Kidney (tissue), 22 donors: ENCODE results near the gene NAALADL1. TPM values are rescaled to one million over a fixed set of nuclear protein-coding genes. Genes with fewer than 3 reads are reported as not detected.

Experiments
- DNase-seq, 5 donors: peaks; one replicate each; pipeline ENCODE4 v3.0.0-alpha.2; 2013 to 2020
- FAIRE-seq: peaks from 2 replicates; lab custom pipeline; 2012; peaks lifted over from hg19 to GRCh38; lab: Jason Lieb, UNC
- H3K27ac ChIP-seq, 2 donors: one replicate each; pipeline ENCODE4 v1.7.0; 2013; ENCODE audit warnings: low read depth in 2 of 2, low read length in 2 of 2, inconsistent platforms in 1 of 2
- H3K27me3 ChIP-seq: one replicate; pipeline ENCODE4 v1.7.1; 2013; ENCODE audit warnings: low read length, inconsistent platforms; ENCODE audit not compliant: control insufficient read depth, insufficient read depth
- H3K36me3 ChIP-seq, 3 donors: one replicate each; pipeline versions ENCODE4 v1.7.0 to v1.7.1; 2013; ENCODE audit warnings: low read length in 3 of 3, control low read depth in 1 of 3, inconsistent platforms in 1 of 3; ENCODE audit not compliant: insufficient read depth in 3 of 3, control insufficient read depth in 2 of 3
- H3K4me1 ChIP-seq, 3 donors: one replicate each; pipeline versions ENCODE4 v1.7.0 to v1.7.1; 2013; ENCODE audit warnings: low read length in 3 of 3, inconsistent platforms in 1 of 3, low read depth in 1 of 3; ENCODE audit not compliant: control insufficient read depth in 2 of 3, insufficient read depth in 2 of 3
- H3K4me3 ChIP-seq, 3 donors: one replicate each; pipeline versions ENCODE4 v1.7.0 to v1.8.1; 2013; ENCODE audit warnings: low read length in 3 of 3, control low read depth in 1 of 3, inconsistent platforms in 1 of 3
- H3K9ac ChIP-seq, 3 donors: one replicate each; pipeline versions ENCODE4 v1.7.0 to v1.7.1; 2013; ENCODE audit warnings: low read length in 3 of 3, control low read depth in 1 of 3, inconsistent platforms in 1 of 3
- H3K9me3 ChIP-seq, 3 donors: one replicate each; pipeline versions ENCODE4 v1.7.0 to v1.7.1; 2013; ENCODE audit warnings: low read length in 3 of 3, control low read depth in 1 of 3, inconsistent platforms in 1 of 3; ENCODE audit not compliant: control insufficient read depth in 2 of 3, insufficient read depth in 1 of 3
- intact Hi-C: fragments of 100-400 bp; cut with DNase I; formaldehyde crosslinking; loops from one replicate; pipeline ENCODE4 v1.11.1; 2022
- long read RNA-seq, 10 donors: library from polyadenylated mRNA in 1 of 10; unstranded in 1 of 10; transcript quantifications; one replicate each; pipeline ENCODE4 v2.0.0 and lab custom pipeline, GENCODE V29; 2021 to 2026
- polyA plus RNA-seq: library from polyadenylated mRNA; stranded (reverse); fragments of 350-450 nt; fragmentation: Illumina TruSeq; extraction: RNeasy Lipid Tissue Mini Kit (QIAGEN cat#74804); gene quantifications from one replicate; pipeline ENCODE4 v1.2.3, GENCODE V29; 2014; ENCODE audit warnings: low read depth, low replicate concordance; ENCODE audit not compliant: insufficient read depth
- total RNA-seq: library from RNA; stranded (reverse); fragmentation: NEBNext Ultra II Directional; extraction: Animal tissue kit (Norgen Biotek cat#: 25700); gene quantifications from one replicate; pipeline ENCODE4 v1.2.1, GENCODE V29; 2021
- TF ChIP-seq, protein P1 (sequence below): IDR thresholded peaks from 3 replicates; pipeline ENCODE4 v1.5.1; 2012; ENCODE audit warnings: mild to moderate bottlenecking, moderate library complexity, borderline replicate concordance; ENCODE audit not compliant: insufficient read depth; ENCODE audit errors: extremely low read depth
- donor health status: control.
- donor health status: control.
- donor health status: control.
- donor health status: control.
- donor health status: control.
- donor health status: DM: yes; HTN: yes; CAD: no.
- donor health status: Normal renal cell carcinoma (clear cell type).

Gene NAALADL1, protein sequence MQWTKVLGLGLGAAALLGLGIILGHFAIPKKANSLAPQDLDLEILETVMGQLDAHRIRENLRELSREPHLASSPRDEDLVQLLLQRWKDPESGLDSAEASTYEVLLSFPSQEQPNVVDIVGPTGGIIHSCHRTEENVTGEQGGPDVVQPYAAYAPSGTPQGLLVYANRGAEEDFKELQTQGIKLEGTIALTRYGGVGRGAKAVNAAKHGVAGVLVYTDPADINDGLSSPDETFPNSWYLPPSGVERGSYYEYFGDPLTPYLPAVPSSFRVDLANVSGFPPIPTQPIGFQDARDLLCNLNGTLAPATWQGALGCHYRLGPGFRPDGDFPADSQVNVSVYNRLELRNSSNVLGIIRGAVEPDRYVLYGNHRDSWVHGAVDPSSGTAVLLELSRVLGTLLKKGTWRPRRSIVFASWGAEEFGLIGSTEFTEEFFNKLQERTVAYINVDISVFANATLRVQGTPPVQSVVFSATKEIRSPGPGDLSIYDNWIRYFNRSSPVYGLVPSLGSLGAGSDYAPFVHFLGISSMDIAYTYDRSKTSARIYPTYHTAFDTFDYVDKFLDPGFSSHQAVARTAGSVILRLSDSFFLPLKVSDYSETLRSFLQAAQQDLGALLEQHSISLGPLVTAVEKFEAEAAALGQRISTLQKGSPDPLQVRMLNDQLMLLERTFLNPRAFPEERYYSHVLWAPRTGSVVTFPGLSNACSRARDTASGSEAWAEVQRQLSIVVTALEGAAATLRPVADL
- total RNA-seq (9.4 TPM), polyA plus RNA-seq (17.1 TPM)
- long read RNA-seq, donor 1, partial matches to known transcripts: 0 of 3 reads
- long read RNA-seq, donor 1, other reads (novel, unspliced or antisense): 0 of 3 reads
- long read RNA-seq, donor 2, partial matches to known transcripts: 0 of 1 reads
- long read RNA-seq, donor 2, other reads (novel, unspliced or antisense): 0 of 1 reads
- long read RNA-seq, donor 3, partial matches to known transcripts: 0 of 2 reads
- long read RNA-seq, donor 3, other reads (novel, unspliced or antisense): 0 of 2 reads
- long read RNA-seq, donor 4: 0 reads
- long read RNA-seq, donor 5: 0 reads
- long read RNA-seq, donor 6, partial matches to known transcripts: 0 of 3 reads
- long read RNA-seq, donor 6, other reads (novel, unspliced or antisense): 0 of 3 reads
- long read RNA-seq, donor 7, partial matches to known transcripts: 1 of 3 reads
- long read RNA-seq, donor 7, other reads (novel, unspliced or antisense): 2 of 3 reads
- long read RNA-seq, donor 8, partial matches to known transcripts: 0 of 2 reads
- long read RNA-seq, donor 8, other reads (novel, unspliced or antisense): 0 of 2 reads
- long read RNA-seq, donor 9, partial matches to known transcripts: 0 of 1 reads
- long read RNA-seq, donor 9, other reads (novel, unspliced or antisense): 0 of 1 reads
- long read RNA-seq, donor 10, partial matches to known transcripts: 0 of 2 reads
- long read RNA-seq, donor 10, other reads (novel, unspliced or antisense): 0 of 2 reads

DNA sequence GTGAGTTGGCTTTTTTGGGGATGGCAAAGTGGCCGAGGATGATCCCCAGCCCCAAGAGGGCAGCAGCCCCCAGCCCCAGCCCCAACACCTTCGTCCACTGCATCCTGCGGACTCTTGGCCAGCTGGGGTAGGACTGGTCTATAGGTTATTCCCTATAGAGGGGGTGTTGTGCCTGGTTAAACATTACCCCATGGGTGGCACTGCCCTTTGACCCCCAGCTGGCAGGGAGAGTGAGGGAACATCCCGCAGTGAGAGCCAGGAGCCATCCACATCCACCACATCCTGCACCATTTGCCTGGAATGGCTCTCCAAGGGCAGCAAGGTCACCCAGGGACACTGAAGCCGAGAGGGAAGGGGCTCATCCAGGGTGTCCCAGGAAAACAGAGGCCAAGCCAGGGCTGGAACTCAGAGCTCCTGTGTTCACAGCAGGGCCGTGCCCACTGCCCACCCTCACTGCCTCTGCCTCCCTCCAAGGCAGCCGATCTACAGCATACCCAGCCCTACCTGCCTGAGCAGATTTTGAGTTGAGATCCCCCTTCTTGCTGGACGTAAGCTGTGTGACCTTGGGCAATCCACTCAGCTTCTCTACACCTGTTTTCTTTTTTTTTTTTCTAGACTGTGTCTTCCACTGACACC, at the start of gene NAALADL1:
NAALADL1 (minus strand) TSS at position 135 of the 636 bp plus-strand sequence; CDS start at position 103, 32 bp downstream.
- intact Hi-C loops: no loop called here
- Histone ChIP-seq H3K4me3 (no peak within 1 kb of the TSS), H3K27me3 (no peaks in the 10 kb centered on the region), H3K27ac (no peak within 1 kb of the TSS), H3K9me3 (no peaks in the 10 kb centered on the region), H3K9ac (no peak within 1 kb of the TSS), H3K36me3 (no peaks in the 10 kb centered on the region), H3K4me1 (peaks cover 0 to 2% (median 0%) of the 10 kb centered on the region in 3 donors)
- FAIRE-seq: no peak
- TF ChIP-seq, protein P1, sequence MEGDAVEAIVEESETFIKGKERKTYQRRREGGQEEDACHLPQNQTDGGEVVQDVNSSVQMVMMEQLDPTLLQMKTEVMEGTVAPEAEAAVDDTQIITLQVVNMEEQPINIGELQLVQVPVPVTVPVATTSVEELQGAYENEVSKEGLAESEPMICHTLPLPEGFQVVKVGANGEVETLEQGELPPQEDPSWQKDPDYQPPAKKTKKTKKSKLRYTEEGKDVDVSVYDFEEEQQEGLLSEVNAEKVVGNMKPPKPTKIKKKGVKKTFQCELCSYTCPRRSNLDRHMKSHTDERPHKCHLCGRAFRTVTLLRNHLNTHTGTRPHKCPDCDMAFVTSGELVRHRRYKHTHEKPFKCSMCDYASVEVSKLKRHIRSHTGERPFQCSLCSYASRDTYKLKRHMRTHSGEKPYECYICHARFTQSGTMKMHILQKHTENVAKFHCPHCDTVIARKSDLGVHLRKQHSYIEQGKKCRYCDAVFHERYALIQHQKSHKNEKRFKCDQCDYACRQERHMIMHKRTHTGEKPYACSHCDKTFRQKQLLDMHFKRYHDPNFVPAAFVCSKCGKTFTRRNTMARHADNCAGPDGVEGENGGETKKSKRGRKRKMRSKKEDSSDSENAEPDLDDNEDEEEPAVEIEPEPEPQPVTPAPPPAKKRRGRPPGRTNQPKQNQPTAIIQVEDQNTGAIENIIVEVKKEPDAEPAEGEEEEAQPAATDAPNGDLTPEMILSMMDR: no peak
- DNase-seq: no peak

DNA sequence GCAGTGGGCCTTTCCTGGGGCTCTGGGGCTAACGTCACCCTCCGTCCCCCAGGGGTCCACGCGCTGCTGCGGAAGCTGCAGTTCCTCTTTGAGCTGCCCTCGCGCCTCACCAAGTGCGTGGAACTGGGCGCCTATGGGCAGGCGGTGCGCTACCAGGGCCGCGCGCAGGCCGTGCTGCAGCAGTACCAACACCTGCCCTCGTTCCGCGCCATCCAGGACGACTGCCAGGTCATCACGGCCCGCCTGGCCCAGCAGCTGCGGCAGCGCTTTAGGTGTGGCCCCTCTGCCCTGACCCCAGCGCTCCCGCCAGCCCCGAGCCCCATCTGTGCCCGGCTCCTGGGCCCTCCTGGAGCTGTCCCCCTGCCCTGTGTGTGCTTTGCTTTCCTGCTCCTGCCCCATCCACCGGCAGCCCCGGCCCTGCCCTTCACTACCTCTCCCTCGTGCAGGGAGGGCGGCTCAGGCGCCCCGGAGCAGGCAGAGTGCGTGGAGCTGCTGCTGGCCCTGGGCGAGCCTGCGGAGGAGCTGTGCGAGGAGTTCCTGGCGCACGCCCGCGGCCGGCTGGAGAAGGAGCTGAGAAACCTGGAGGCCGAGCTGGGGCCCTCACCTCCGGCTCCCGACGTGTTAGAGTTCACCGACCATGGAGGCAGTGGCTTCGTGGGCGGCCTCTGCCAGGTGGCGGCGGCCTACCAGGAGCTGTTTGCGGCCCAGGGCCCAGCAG, 49.6 kb upstream of the NAALADL1 start:
- intact Hi-C loops: no loop called here
- no peak overlapping the region for H3K27ac ChIP-seq
- H3K9me3 ChIP-seq: no peaks in the 10 kb centered on the region
- FAIRE-seq (no peak), DNase-seq (peak in 1 of 5 donors; percentile 76)
- TF ChIP-seq, protein P1: no peak
- no peak overlapping the region for H3K9ac ChIP-seq
- peaks cover 0 to 4% (median 0%) of the 10 kb centered on the region in 3 donors for H3K36me3 ChIP-seq
- H3K27me3 ChIP-seq: no peaks in the 10 kb centered on the region
- H3K4me1 ChIP-seq: peaks cover 0 to 15% (median 4%) of the 10 kb centered on the region in 3 donors
- H3K4me3 ChIP-seq: no peak overlapping the region
